ENCODE data around the gene IFITM5.

DNA sequence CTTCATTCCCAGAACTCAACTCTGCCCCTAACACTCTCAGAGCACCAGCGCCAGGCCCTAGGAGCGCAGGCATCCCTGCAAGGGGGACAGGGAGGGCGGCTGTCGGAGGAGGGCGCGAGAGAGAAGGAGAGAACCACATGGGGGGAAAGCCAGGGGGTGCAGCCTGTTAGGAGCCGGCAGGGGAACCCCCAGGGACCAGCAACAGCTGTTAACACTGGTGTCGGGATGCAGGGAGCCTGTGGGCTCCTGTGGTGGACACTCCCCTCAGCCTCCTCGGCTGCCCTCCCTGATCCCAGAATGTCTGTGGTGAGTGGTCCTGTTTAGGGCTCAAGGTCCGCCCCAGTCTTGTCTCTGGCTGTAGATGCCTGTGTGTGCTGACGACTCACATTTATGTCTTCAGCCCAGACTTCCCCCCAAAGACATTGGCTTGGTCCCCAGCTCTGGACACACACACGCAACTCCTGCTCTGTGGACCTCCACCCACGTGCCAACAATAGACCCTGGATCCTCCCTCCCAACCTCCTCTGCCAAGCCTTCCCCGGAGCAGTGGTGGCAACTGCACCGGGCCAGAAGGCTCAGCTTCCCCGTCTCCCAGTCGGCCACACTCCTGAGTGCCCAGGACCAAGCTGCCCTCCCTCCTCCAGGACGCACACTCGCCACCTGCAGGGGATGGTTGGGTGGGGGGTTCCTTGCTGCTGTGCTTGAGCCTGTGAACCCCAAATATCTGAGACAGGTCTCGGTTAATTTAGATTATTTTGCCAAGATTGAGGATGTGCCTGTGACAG lies 817 bp upstream of the IFITM5 start:
- TF ChIP-seq, protein P1, sequence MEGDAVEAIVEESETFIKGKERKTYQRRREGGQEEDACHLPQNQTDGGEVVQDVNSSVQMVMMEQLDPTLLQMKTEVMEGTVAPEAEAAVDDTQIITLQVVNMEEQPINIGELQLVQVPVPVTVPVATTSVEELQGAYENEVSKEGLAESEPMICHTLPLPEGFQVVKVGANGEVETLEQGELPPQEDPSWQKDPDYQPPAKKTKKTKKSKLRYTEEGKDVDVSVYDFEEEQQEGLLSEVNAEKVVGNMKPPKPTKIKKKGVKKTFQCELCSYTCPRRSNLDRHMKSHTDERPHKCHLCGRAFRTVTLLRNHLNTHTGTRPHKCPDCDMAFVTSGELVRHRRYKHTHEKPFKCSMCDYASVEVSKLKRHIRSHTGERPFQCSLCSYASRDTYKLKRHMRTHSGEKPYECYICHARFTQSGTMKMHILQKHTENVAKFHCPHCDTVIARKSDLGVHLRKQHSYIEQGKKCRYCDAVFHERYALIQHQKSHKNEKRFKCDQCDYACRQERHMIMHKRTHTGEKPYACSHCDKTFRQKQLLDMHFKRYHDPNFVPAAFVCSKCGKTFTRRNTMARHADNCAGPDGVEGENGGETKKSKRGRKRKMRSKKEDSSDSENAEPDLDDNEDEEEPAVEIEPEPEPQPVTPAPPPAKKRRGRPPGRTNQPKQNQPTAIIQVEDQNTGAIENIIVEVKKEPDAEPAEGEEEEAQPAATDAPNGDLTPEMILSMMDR (IDR thresholded peaks at IDR 0.05) = no peak
- TF ChIP-seq EP300 (IDR thresholded peaks at IDR 0.05) = no peak

Measured in ovary (tissue), 3 donors.